K562 (cell line): ENCODE data around the gene PSMD7. TPM values are rescaled to one million over a fixed set of nuclear protein-coding genes. Genes with fewer than 3 reads are reported as not detected.

Source experiments
- ATAC-seq: fragments of 200-7000 bp; cut with Tn5 transposase; 3 replicates; pipeline ENCODE4 v1.9.1; 2020; ENCODE audit warnings: moderate library complexity
- BruUV-seq: library from RNA; stranded (reverse); fragments of 400-500 nt; replicated peaks from 2 replicates; lab custom pipeline; 2021; lab: Mats Ljungman, UMichigan
- CTCF ChIA-PET: fragments of 300-600 bp; formaldehyde crosslinking; extraction: SDS; loops from one replicate; lab custom pipeline; 2021; ENCODE audit warnings: low intra/inter-chr PET ratio; lab: Yijun Ruan, JAX
- POLR2A ChIA-PET: fragments of 300-600, 350-650 bp; sonication (Branson Sonifier 250); formaldehyde crosslinking; extraction: SDS; loops from one replicate; lab custom pipeline; 2021; ENCODE audit warnings: antibody characterized with exemption, inconsistent platforms; lab: Yijun Ruan, JAX
- DNase-seq, 4 experiments: peaks; one replicate each; pipeline versions ENCODE4 v3.0.0 to v3.0.0-alpha.2; 2011 to 2018; ENCODE audit warnings: low spot score in 3 of 4, mixed read lengths in 3 of 4; ENCODE audit errors: extremely low read depth in 1 of 4
- FAIRE-seq: peaks from 2 replicates; lab custom pipeline; 2011; peaks lifted over from hg19 to GRCh38; lab: Jason Lieb, UNC
- H2AFZ ChIP-seq: 2 replicates; pipeline ENCODE4 v1.6.0; 2011; ENCODE audit warnings: low read depth, low read length, control low read depth, inconsistent platforms
- H3K27ac ChIP-seq: fragments of 200-600 bp; 3 replicates; pipeline ENCODE4 v1.8.0; 2011; ENCODE audit warnings: low read depth, mild to moderate bottlenecking, control low read depth, inconsistent platforms, low read length, moderate library complexity, mixed read lengths; ENCODE audit errors: extremely low read depth
- H3K27me3 ChIP-seq, 2 experiments: fragments of 300-600 bp in 1 of 2; 2 replicates in 1 of 2; 3 replicates in 1 of 2; pipeline versions ENCODE4 v1.6.0 to v1.8.0; 2011; ENCODE audit warnings: inconsistent platforms in 2 of 2, low read length in 2 of 2, mild to moderate bottlenecking in 1 of 2, mixed read lengths in 1 of 2, moderate library complexity in 1 of 2; ENCODE audit not compliant: control insufficient read depth in 2 of 2, insufficient read depth in 2 of 2
- H3K36me3 ChIP-seq: fragments of 300-600 bp; 3 replicates; pipeline ENCODE4 v1.8.0; 2011; ENCODE audit warnings: mild to moderate bottlenecking, low read length, inconsistent platforms; ENCODE audit not compliant: control insufficient read depth, insufficient read depth
- H3K4me1 ChIP-seq, 2 experiments: fragments of 200-600 bp in 1 of 2; replicated peaks in 1 of 2; 2 replicates in 1 of 2; 3 replicates in 1 of 2; pipeline versions ENCODE4 v1.5.1 to v1.8.0; 2011; ENCODE audit warnings: inconsistent platforms in 2 of 2, low read length in 2 of 2, mild to moderate bottlenecking in 1 of 2, mixed read lengths in 1 of 2, moderate library complexity in 1 of 2; ENCODE audit not compliant: control insufficient read depth in 2 of 2, insufficient read depth in 2 of 2
- H3K4me2 ChIP-seq: 2 replicates; pipeline ENCODE4 v1.6.1; 2011; ENCODE audit warnings: low read length, control low read depth, inconsistent platforms, mixed read lengths; ENCODE audit not compliant: insufficient read depth
- H3K4me3 ChIP-seq: fragments of 200-600 bp; sonication (generic), shearing (Covaris generic); 2 replicates; pipeline ENCODE4 v1.5.1; 2016; ENCODE audit warnings: control low read depth, inconsistent platforms
- H3K79me2 ChIP-seq: fragments of 200-600 bp; 3 replicates; pipeline ENCODE4 v1.8.0; 2011; ENCODE audit warnings: low read length, inconsistent platforms; ENCODE audit not compliant: control insufficient read depth, insufficient read depth
- H3K9ac ChIP-seq, 2 experiments: 2 replicates each; pipeline versions ENCODE4 v1.6.0 to v1.6.1; 2011; ENCODE audit warnings: low read depth in 2 of 2, low read length in 2 of 2, control low read depth in 1 of 2, inconsistent platforms in 1 of 2, mild to moderate bottlenecking in 1 of 2, mixed read lengths in 1 of 2; ENCODE audit not compliant: insufficient read depth in 1 of 2
- H3K9me1 ChIP-seq: one replicate; pipeline ENCODE4 v1.6.0; 2011; ENCODE audit warnings: inconsistent platforms, mild to moderate bottlenecking, low read length, moderate library complexity; ENCODE audit not compliant: control insufficient read depth, insufficient read depth
- H3K9me3 ChIP-seq: replicated peaks from 2 replicates; pipeline ENCODE4 v1.5.1; 2011; ENCODE audit warnings: low read depth, low read length, inconsistent platforms; ENCODE audit not compliant: control insufficient read depth, insufficient read depth
- H4K20me1 ChIP-seq: replicated peaks from 2 replicates; pipeline ENCODE4 v1.6.1; 2011; ENCODE audit warnings: low read length, inconsistent platforms, mixed read lengths; ENCODE audit not compliant: control insufficient read depth, insufficient read depth
- ASH1L ChIP-seq: fragments of 450-650 bp; IDR thresholded peaks from 2 replicates; pipeline ENCODE4 v1.6.1; 2018; ENCODE audit warnings: borderline replicate concordance, mild to moderate bottlenecking, low read depth; ENCODE audit not compliant: partially characterized antibody
- ATF1 ChIP-seq, 2 experiments: fragments of 450-650 bp in 1 of 2; IDR thresholded peaks; 2 replicates each; pipeline ENCODE4 v1.6.1; 2016; ENCODE audit warnings: missing compliant biosample characterization in 1 of 2, missing genetic modification characterization in 1 of 2
- BCOR ChIP-seq: fragments of 450-650 bp; IDR thresholded peaks from 2 replicates; pipeline ENCODE4 v1.6.1; 2016
- KAT8 ChIP-seq: fragments of 450-650 bp; IDR thresholded peaks from 2 replicates; pipeline ENCODE4 v1.6.1; 2016; ENCODE audit warnings: low read depth, mild to moderate bottlenecking
- MXI1 ChIP-seq: IDR thresholded peaks from 2 replicates; pipeline ENCODE4 v1.6.1; 2011; ENCODE audit warnings: low read depth, mild to moderate bottlenecking, improper control_type of control experiment, low read length
- PCBP2 ChIP-seq: fragments of 200-400 bp; formaldehyde crosslinking; IDR thresholded peaks from 2 replicates; pipeline ENCODE4 v1.6.1; 2018; ENCODE audit warnings: low read length, low read depth, mild to moderate bottlenecking, moderate library complexity; ENCODE audit not compliant: poor library complexity, severe bottlenecking
- PHF21A ChIP-seq: fragments of 450-650 bp; IDR thresholded peaks from 2 replicates; pipeline ENCODE4 v1.6.1; 2017; ENCODE audit warnings: low read depth, borderline replicate concordance
- POLR2AphosphoS2 ChIP-seq: IDR thresholded peaks from 2 replicates; pipeline ENCODE4 v1.6.1; 2012; ENCODE audit warnings: low read length, improper control_type of control experiment
- TAL1 ChIP-seq: fragments of 450-650 bp; IDR thresholded peaks from 2 replicates; pipeline ENCODE4 v1.6.1; 2016; ENCODE audit warnings: mild to moderate bottlenecking
- TEAD1 ChIP-seq, 2 experiments: fragments of 450-650 bp in 1 of 2; sonication (generic) in 1 of 2; formaldehyde crosslinking; IDR thresholded peaks; 2 replicates each; pipeline versions ENCODE4 v1.4.0 to v1.8.0; 2020 to 2022; ENCODE audit warnings: mild to moderate bottlenecking in 2 of 2, missing genetic modification reagents in 1 of 2
- TSHZ1 ChIP-seq: fragments of 250-450 bp; sonication (Bioruptor Pico); IDR thresholded peaks from 2 replicates; pipeline ENCODE4 v1.4.0; 2020; ENCODE audit warnings: mild to moderate bottlenecking, moderate library complexity
- ZFP30 ChIP-seq: fragments of 250-450 bp; sonication (Bioruptor Pico); IDR thresholded peaks from 2 replicates; pipeline ENCODE4 v1.8.0; 2022; ENCODE audit warnings: moderate library complexity, mild to moderate bottlenecking, inconsistent platforms, borderline replicate concordance
- ZMIZ1 ChIP-seq, 2 experiments: fragments of 150-350 bp in 1 of 2; IDR thresholded peaks; 2 replicates each; pipeline ENCODE4 v1.6.1; 2012 to 2016; ENCODE audit warnings: low read depth in 2 of 2, low read length in 2 of 2, mild to moderate bottlenecking in 1 of 2, moderate library complexity in 1 of 2
- ZNF277 ChIP-seq: fragments of 250-450 bp; sonication (Bioruptor Pico); IDR thresholded peaks from 2 replicates; pipeline ENCODE4 v1.8.0; 2022; ENCODE audit warnings: inconsistent platforms, mild to moderate bottlenecking, moderate library complexity, borderline replicate concordance
- ZNF644 ChIP-seq: fragments of 200-800 bp; sonication (Bioruptor generic); IDR thresholded peaks from 2 replicates; pipeline ENCODE4 v1.6.1; 2016; ENCODE audit warnings: low read depth, missing genetic modification characterization, missing compliant biosample characterization
- WGBS: fragments of 100-300 bp; shearing (Covaris generic); methylation state at CpG from one replicate; pipeline ENCODE4 v1.1.6; 2016; ENCODE audit warnings: low coverage, mixed read lengths; ENCODE audit not compliant: insufficient coverage; ENCODE audit errors: missing lambda C conversion rate; 5-methylcytosine and 5-hydroxymethylcytosine counted together
- in situ Hi-C: fragments of 300-500 bp; cut with MboI; formaldehyde crosslinking; loops from 4 replicates; pipeline ENCODE4 v1.15.0; 2018; ENCODE audit warnings: inconsistent platforms, mixed read lengths
- intact Hi-C: fragments of 100-400 bp; cut with micrococcal nuclease; formaldehyde crosslinking; loops from 2 replicates; pipeline ENCODE4 v1.14.2; 2022
- polyA plus RNA-seq, 8 experiments: library from polyadenylated mRNA; depleted of rRNA in 4 of 8; stranded (reverse) in 5 of 8; unstranded in 3 of 8; fragments of >200 nt; fragmentation: Nextera tagmentation in 2 of 8; fragmentation: Illumina TruSeq in 1 of 8; extraction: Ambion mirVana in 2 of 8; extraction: Trizol in 1 of 8; gene quantifications; 2 replicates each; pipeline versions ENCODE4 v1.2.1 to v1.2.3, GENCODE V29; 2011 to 2014; ENCODE audit warnings: inconsistent platforms in 1 of 8, missing spikeins in 1 of 8
- total RNA-seq, 7 experiments: library from RNA; depleted of rRNA in 6 of 7; stranded (reverse); fragments of >200 nt in 6 of 7; fragmentation: Illumina TruSeq in 2 of 7; extraction: Trizol in 2 of 7; gene quantifications; 2 replicates each; pipeline versions ENCODE4 v1.2.1 to v1.2.3, GENCODE V29; 2011 to 2021; ENCODE audit warnings: low replicate concordance in 1 of 7

The PSMD7 gene
- total and polyA plus RNA-seq, 9 of the 15 experiments (the other 6 are each of a cell fraction or from before 2014, with no cell fraction given) = 100 to 226 (median 156) TPM

- no TSS peak for BruUV-seq
- in situ Hi-C loops (no loop called here), intact Hi-C loops (no loop called here)
- Histone ChIP-seq H3K9me1 (peaks cover 4% of the 10 kb centered on the region), H3K4me2 (no peak overlapping the region), H2AFZ (no peak overlapping the region), H3K36me3 (peaks cover 10% of the 10 kb centered on the region; the same call in 1 of the 3 replicates), H4K20me1 (no peaks in the 10 kb centered on the region; the same call in 1 of the 2 replicates), H3K79me2 (no peaks in the 10 kb centered on the region), H3K27me3 (no peaks in the 10 kb centered on the region), H3K27ac (no peak overlapping the region), H3K9me3 (no peaks in the 10 kb centered on the region), H3K9ac (0 out of 4 replicates have a peak overlapping the region, but pooled peaks of 1 of the 2 experiments have one; percentile 7), H3K4me3 (no peak overlapping the region), H3K4me1 (no peaks in the 10 kb centered on the region; a peak in 1 of 5 replicates)
- FAIRE-seq (no peak), ATAC-seq (no peak), DNase-seq (no peak)
- POLR2A ChIA-PET = interaction anchor here (0.6 to 1.4 kb wide), 3 partner anchors 10 to 16 kb away, joined by 3 to 4 read pairs (median 3); no protein-coding TSS in a partner anchor
- CTCF ChIA-PET = no interaction called here
- 80% methylated on average over 2 of the region's 2 CpGs for WGBS
- TF ChIP-seq ATF1 (CRISPR knock-in tag; IDR thresholded peaks at IDR 0.05) (no peak), ATF1 (tag; IDR thresholded peaks at IDR 0.05) (no peak), BCOR (no peak), TEAD1 (CRISPR knock-in tag; IDR thresholded peaks at IDR 0.05) (no peak), PCBP2 (no peak), TSHZ1 (CRISPR knock-in tag) (no peak), ZFP30 (CRISPR knock-in tag) (no peak), ZMIZ1 (IDR thresholded peaks at IDR 0.05; ENCODE audit: low read depth in 2 of 2, low read length in 2 of 2) (no peak), ASH1L (no peak), POLR2AphosphoS2 (no peak), MXI1 (no peak), ZNF644 (tag) (no peak), TAL1 (no peak), PHF21A (no peak), ZNF277 (CRISPR knock-in tag) (no peak), KAT8 (no peak)
These were observed 24.7 kb downstream of the PSMD7 start for GRCh38 chr16:74321356-74321755.
